CD4-positive, alpha-beta T cell treated with Interferon alpha-2 for 1 hour (primary cell): ENCODE results near the gene DESI1.
"Not testable (repeated sequence)": the region's sequence is repeated elsewhere in the genome, so short reads cannot be mapped to it uniquely, and the experiment has no call there.

Experiments
- DNase-seq, 2 donors: peaks; one replicate each; pipeline ENCODE4 v3.0.0-alpha.2; 2020 to 2022

Gene DESI1

GRCh38 chr22:41582694-41583093, 38.1 kb downstream of the DESI1 start:
- DNase-seq, result no peak

GRCh38 chr22:41579997-41580355, 40.9 kb downstream of the DESI1 start:
- no peak for DNase-seq

- DNase-seq, result no peak
These were observed 41.4 kb downstream of the DESI1 start for GRCh38 chr22:41579297-41579996.

- no peak for DNase-seq
These were observed 42.0 kb downstream of the DESI1 start for GRCh38 chr22:41578818-41579217.

- no peak for DNase-seq
These were observed 42.7 kb downstream of the DESI1 start for GRCh38 chr22:41578114-41578513.

GRCh38 chr22:41576877-41577276, 44.0 kb downstream of the DESI1 start:
- DNase-seq, result peak; percentile 32 to 37

- DNase-seq, result no peak
These were observed 45.3 kb downstream of the DESI1 start for GRCh38 chr22:41575533-41575932.

- no peak for DNase-seq
These were observed 45.9 kb downstream of the DESI1 start for GRCh38 chr22:41574847-41575381.

- no peak for DNase-seq
These were observed 47.2 kb downstream of the DESI1 start for GRCh38 chr22:41573677-41574076.

- DNase-seq, result not testable (repeated sequence)
These were observed 48.5 kb downstream of the DESI1 start for GRCh38 chr22:41572305-41572704.

- DNase-seq, result no peak
These were observed 49.1 kb downstream of the DESI1 start for GRCh38 chr22:41571786-41572185.

GRCh38 chr22:41570221-41570620, 50.6 kb downstream of the DESI1 start:
- no peak for DNase-seq

- no peak for DNase-seq
These were observed 52.0 kb downstream of the DESI1 start for GRCh38 chr22:41568811-41569210.

GRCh38 chr22:41567512-41567768, 53.4 kb downstream of the DESI1 start:
- DNase-seq, result no peak

GRCh38 chr22:41565403-41566054, 55.3 kb downstream of the DESI1 start:
- no peak for DNase-seq

- no peak for DNase-seq
These were observed 56.3 kb downstream of the DESI1 start for GRCh38 chr22:41564563-41564962.

- DNase-seq, result no peak
These were observed 57.7 kb downstream of the DESI1 start for GRCh38 chr22:41563051-41563711.

GRCh38 chr22:41562461-41562860, 58.4 kb downstream of the DESI1 start:
- DNase-seq, result no peak

- DNase-seq, result no peak
These were observed 59.1 kb downstream of the DESI1 start for GRCh38 chr22:41561788-41562187.

- no peak for DNase-seq
These were observed 59.5 kb downstream of the DESI1 start for GRCh38 chr22:41561335-41561734.

- DNase-seq, result no peak
These were observed 60.8 kb downstream of the DESI1 start for GRCh38 chr22:41560095-41560471.

- not testable (repeated sequence) for DNase-seq
These were observed 62.6 kb downstream of the DESI1 start for GRCh38 chr22:41558241-41558630.

- DNase-seq, result no peak
These were observed 63.2 kb downstream of the DESI1 start for GRCh38 chr22:41557401-41558240.
